GM12872 (cell line): Measurements from ENCODE around the gene EFHD1.

ENCODE experiments used
- CTCF ChIP-seq: IDR thresholded peaks from 3 replicates; pipeline ENCODE4 v1.5.1; 2011; ENCODE audit warnings: low read depth, mild to moderate bottlenecking, low read length, moderate library complexity; ENCODE audit not compliant: insufficient read depth

Gene EFHD1

GRCh38 chr2:232643813-232644347 is 10.5 kb downstream of the EFHD1 start:
- TF ChIP-seq CTCF, result no peak

GRCh38 chr2:232645061-232645460 is 11.7 kb downstream of the EFHD1 start:
- no peak for TF ChIP-seq CTCF

- no peak for TF ChIP-seq CTCF
Measured at GRCh38 chr2:232646726-232647125, 13.3 kb downstream of the EFHD1 start.

GRCh38 chr2:232647261-232647660 is 13.9 kb downstream of the EFHD1 start:
- TF ChIP-seq CTCF, result no peak

- no peak for TF ChIP-seq CTCF
Measured at GRCh38 chr2:232649033-232649432, 15.6 kb downstream of the EFHD1 start.

GRCh38 chr2:232652505-232652851 is 19.1 kb downstream of the EFHD1 start:
- no peak for TF ChIP-seq CTCF

GRCh38 chr2:232653441-232653840 is 20.0 kb downstream of the EFHD1 start:
- TF ChIP-seq CTCF, result no peak

GRCh38 chr2:232655392-232655791 is 22.0 kb downstream of the EFHD1 start:
- TF ChIP-seq CTCF, result no peak
